Stimulated activated CD8-positive, alpha-beta memory T cell treated with anti-CD3 and anti-CD28 coated beads, Interleukin-7, amount 100 ng/mL, for 24 hours (primary cell): ENCODE data around the gene DDX5.
"Not testable (repeated sequence)": the region's sequence is repeated elsewhere in the genome, so short reads cannot be mapped to it uniquely, and the experiment has no call there.

Experiments
- DNase-seq: peaks from one replicate; pipeline ENCODE4 v3.0.0-alpha.2; 2020; ENCODE audit warnings: low read depth

DDX5 gene

GRCh38 chr17:64492481-64493109, 13.5 kb downstream of the DDX5 start:
- DNase-seq: no peak

DNA sequence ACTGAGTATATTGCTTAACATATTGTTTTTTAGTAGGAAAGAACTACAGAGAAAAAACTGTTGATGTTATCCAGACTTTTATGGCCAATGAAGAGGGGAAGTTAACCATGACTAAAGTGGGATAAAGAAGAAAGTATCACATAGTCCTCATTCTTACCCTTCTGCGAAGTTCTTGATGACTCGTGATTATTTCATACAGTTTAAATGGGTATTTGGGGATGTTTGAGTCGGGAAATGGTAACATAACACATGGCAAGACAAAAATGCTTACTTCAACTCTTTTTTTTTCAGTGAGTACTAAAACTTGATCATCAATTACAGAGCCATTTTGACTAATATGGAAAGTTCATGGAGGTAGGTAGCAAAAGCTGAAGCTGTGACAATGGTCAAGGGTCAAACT, 14.1 kb downstream of the DDX5 start:
- DNase-seq: no peak

DNA sequence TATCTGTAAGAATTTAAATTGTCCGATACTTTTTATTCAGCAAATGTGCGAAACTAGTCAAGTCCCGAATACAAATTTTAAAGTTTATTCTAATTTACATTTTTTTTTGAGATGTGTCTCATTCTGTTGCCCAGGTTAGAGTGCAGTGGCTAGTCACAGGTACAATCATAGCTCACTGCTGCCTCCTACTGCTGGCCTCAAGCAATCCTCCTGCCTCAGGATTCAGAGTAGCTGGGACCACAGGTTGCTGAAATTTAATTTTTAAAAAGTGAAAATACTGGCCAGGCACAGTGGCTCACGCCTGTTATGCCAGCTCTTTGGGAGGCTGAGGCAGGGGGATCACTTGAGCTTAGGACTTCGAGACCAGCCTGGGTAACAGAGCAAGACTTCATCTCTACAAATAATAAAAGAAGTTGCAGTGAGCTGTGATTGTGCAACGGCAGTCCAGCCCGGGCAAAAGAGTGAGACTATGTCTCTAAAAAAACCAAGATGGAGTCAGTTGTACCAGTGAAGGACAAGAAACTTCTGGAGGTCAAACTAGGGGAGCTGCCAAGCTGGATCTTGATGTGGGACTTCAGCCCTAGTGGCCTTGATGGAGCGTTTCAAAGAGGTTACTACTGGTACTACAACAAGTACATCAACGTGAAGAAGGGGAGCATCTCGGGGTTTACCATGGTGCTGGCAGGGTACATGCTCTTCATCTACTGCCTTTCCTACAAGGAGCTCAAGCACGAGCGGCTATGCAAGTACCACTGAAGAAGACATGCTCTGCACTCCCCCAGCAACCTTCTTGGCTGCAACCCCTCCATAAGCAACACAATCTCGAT, 14.8 kb downstream of the DDX5 start:
- no peak for DNase-seq

- DNase-seq: no peak
Observed at GRCh38 chr17:64488301-64488700, 17.8 kb downstream of the DDX5 start.

- no peak for DNase-seq
Observed at GRCh38 chr17:64484380-64484779, 21.7 kb downstream of the DDX5 start.

GRCh38 chr17:64480951-64481350, 25.1 kb downstream of the DDX5 start:
- DNase-seq: no peak

- no peak for DNase-seq
Observed at GRCh38 chr17:64477849-64478248, 28.2 kb downstream of the DDX5 start.

- DNase-seq: no peak
Observed at GRCh38 chr17:64472564-64472963, 33.5 kb downstream of the DDX5 start.

DNA sequence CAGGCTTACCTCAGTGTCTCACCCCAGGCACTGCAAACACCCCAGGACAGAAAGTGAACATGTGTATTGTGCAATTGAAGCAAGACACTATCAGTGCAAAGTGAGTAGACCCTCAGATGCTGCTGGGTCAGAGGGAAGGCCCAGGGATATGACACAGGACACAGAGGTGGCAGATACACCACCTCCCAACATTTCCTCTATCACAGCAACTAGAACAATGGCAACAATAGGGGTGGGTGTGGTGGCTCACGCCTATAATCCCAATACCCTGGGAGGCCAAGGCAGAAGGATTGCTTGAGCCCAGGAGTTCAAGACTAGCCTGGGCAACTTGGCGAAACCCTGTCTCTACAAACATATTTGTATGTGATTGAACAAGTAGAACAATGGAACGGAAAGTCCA, 34.6 kb downstream of the DDX5 start:
- DNase-seq: no peak

DNA sequence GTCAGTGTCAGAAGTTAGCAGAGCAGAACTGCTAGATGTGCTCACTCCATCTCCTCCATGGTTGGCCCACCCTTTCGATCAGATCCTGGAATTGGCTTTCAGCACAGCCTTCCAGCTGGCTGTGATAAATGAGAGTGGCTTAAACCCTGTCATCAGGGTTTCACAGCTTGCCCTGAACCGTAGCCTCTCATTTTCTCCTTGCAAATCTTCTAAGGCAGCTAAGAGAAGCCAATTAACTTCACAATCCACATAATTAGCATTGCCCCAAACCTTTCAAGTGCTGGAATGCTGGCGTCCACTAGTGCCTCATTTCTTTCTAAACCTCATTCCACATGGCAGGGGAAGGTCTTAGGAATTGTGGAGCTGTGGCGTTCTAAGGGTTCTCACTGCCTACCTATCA, 35.5 kb downstream of the DDX5 start:
- DNase-seq: no peak

GRCh38 chr17:64466834-64467233, 39.3 kb downstream of the DDX5 start:
- not testable (repeated sequence) for DNase-seq

DNA sequence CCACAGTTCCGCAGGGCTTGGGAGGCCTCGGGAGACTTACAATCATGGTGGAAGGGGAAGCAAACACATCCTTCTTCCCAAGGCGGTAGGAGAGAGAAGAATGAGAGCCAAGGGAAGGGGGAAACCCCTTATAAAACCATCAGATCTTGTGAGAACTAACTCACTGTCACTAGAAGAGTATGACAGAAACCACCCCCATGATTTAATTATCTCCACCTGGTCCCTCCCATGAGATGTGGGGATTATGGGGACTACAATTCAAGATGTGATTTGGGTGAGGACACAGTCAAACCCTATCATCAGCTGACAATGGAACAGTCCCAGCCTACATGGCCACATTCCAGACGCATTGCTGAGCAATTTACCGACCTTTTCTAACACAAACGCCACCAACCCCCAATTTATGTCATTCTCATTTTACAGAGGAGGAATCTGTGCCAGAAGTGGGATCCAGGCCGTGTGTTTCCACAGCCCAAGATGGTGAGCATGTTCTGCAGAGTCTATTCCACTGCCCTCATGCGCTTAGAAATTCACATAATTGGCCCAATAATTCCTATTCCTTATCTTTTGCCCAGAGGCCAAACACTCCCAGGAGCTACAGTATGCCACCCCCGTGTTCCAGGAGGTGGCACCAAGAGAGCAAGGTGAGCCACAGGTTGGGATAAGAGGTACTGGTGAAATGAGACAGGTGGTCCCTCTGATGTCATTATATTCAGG, 39.9 kb downstream of the DDX5 start:
- DNase-seq: no peak

- no peak for DNase-seq
Observed at GRCh38 chr17:64461788-64462187, 44.3 kb downstream of the DDX5 start.

DNA sequence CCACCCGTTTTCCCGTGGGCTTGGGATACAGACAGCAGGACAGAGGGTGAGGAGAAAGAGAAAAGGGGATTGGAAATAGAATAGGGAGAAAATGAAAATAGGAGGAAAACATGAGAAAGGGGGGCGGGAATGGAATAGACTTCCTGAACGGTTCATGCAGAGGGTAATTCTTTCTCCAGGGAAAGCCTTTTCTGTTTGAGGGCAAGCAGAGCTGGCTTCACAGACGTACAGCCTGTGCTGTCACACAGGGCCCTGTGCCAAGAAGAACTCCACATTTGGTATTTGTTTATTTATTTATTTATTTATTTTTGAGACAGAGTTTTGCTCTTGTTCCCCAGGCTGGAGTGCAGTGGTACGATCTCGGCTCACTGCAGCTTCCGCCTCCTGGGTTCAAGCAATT, 45.1 kb downstream of the DDX5 start:
- DNase-seq: no peak

GRCh38 chr17:64459818-64460217, 46.3 kb downstream of the DDX5 start:
- DNase-seq: not testable (repeated sequence)

GRCh38 chr17:64459284-64459747, 46.8 kb downstream of the DDX5 start:
- DNase-seq: no peak

- no peak for DNase-seq
Observed at GRCh38 chr17:64458756-64459155, 47.3 kb downstream of the DDX5 start.

DNA sequence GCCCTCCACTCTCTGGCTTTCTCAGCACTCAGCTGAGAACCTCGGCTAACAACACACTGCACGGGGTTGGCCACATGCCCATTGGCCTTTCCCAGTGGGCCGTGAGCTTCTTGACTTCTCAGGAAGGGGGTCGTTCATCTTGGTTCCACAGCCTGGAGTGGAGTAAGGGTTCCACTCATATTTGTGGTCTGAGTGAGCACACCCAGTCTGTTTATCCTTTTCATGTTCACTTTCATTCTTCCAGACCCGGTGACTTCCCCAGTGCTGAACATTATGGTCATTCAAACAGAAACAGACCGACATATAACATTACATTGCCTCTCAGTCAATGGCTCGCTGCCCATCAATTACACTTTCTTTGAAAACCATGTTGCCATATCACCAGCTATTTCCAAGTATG, 48.9 kb downstream of the DDX5 start:
- DNase-seq: no peak

- DNase-seq: no peak
Observed at GRCh38 chr17:64455993-64456885, 49.9 kb downstream of the DDX5 start.

DNA sequence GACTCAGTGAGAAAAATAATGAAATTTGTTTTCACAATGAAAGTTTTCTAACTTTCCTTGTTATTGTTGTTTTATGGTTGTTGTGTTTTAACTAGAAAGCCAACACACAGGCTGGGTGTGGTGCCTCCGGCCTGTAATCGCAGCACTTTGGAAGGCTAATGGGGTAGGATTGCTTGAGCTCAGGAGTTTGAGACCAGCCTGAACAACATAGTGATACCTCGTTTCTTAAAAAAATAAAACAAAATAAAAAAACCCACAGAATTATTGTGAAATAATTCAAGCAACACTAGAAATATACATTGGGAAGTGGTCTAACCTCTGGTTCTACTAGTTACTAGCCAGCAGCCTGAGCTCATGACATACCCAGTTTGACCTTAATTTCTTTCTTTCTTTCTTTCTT, 56.5 kb downstream of the DDX5 start:
- DNase-seq: no peak

DNA sequence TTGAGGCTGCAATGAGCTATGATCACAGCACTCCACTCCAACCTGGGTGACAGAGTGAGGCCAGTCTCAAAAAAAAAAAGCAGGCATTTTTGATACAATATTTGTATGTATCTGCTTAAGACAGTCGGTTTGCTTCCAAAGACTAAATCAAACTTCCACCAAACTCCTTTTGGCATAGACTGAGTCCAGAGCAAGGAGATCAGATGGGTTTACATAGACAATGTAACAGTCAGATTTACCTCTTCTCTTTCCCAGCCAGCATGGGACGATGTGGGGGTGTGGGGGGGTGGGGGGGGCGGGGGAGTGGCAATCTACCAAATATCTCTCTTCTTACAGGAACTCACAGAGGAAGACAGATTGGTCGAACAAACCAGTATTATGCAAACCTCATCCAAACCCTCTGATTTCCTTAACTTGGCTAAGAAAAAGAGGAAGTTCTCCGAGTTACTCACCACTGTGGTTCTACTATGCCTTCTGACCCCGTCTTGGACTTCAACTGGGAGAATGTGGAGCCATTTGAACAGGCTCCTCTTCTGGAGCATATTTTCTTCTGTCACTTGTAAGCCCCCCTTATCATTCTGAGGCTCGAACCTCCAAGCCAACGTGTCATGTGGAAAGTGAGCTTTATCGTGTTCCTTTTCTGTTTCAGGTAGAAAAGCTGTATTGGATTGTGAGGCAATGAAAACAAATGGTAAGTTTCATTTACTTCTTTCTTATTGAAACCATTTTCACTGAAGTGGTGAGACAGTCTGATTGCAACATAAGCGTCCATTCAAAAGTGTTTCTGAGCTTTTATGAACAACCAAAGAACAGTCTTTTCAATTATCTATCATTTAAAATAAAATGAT, 57.2 kb downstream of the DDX5 start, which contains the start of gene MILR1:
TSS of gene MILR1 (plus strand) at position 451 of the 848 bp plus-strand sequence. CDS start at position 505, 54 bp downstream.
- DNase-seq: no peak
